Measurements from ENCODE around the gene HIRIP3.

Gene HIRIP3

DNA sequence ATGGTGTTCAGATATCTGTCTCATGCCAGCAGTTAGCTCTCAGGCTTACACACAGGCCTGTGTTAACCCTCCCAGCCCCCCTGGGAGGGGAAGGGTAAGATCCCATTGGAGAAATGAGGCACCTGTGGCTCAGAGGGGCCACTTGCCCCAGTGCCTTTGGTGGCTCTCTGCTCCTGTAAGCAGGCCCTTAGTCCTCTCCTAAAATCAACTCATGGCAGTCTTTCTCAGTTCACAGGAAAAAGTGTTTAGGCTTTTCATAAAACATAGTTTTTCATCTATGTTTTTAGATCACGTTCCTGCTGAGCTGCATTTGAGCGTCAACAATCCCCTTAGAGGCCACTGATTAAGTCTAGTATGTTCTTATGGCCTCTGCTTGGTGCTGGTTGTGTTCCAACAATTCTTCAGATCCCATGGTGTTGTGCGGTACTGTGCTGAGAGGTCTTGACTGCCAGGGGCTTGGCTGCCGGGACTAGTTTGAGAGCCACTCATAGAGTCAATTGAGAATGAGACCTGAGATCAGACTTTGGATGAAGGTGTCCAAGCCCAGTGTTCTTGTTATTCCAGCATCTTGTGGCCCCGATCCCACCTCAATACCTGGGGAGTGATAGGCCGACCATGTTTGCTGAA, 11.2 kb downstream of the HIRIP3 start:
- TF ChIP-seq FOXP2 (optimal IDR thresholded peaks at IDR 0.05; ENCODE audit: control extremely low read depth, extremely low read length, insufficient read depth) (no peak), POLR2AphosphoS5 (IDR thresholded peaks at IDR 0.05; ENCODE audit: borderline replicate concordance, low read depth, low read length) (no peak), EZH2 (IDR thresholded peaks at IDR 0.05) (no peak)
- H3K9me3 ChIP-seq (ENCODE audit: low read depth, low read length), result no peaks in the 10 kb centered on the region
- no peak overlapping the region for H3K27ac ChIP-seq
- peaks cover 84% of the 10 kb centered on the region for H3K36me3 ChIP-seq (ENCODE audit: insufficient read depth, low read length)
- no peak overlapping the region for H3K4me3 ChIP-seq
- DNase-seq (ENCODE audit: low read depth, low spot score), result no peak
- H3K9ac ChIP-seq (ENCODE audit: insufficient read length), result no peak overlapping the region

DNA sequence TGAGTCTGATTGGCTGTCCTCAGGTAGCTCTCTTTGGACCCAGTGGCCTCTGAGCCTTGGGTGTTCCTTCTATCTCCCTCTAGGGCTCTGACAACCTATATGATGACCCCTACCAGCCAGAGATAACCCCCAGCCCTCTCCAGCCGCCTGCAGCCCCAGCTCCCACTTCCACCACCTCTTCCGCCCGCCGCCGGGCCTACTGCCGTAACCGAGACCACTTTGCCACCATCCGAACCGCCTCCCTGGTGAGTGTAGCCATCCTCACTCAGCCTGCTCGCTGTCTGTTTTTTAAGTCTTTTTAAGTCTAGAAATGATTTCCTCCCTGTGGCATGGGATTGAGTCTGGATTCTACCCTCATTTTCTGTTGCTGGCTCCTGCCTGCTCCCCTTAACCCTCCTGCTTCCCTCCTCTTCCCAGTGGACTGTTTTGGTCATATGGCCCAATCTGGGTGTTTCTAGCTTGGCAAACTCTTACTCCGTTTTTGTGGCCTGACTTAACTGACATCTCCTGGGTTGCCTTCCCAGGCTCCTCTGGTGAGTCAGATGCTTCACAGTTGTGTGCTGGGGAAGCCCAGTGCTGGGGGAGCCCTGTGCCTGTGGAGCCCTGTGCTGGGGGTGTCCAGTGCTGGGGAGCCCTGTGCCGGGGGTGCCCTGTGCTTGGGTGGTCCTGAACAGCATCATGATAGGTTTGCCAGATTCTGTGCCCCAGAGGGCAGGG, 11.8 kb downstream of the HIRIP3 start:
- no peak overlapping the region for H3K27ac ChIP-seq
- H3K9ac ChIP-seq (ENCODE audit: insufficient read length), result no peak overlapping the region
- H3K9me3 ChIP-seq (ENCODE audit: low read depth, low read length), result no peaks in the 10 kb centered on the region
- no peak for TF ChIP-seq FOXP2 (optimal IDR thresholded peaks at IDR 0.05; ENCODE audit: control extremely low read depth, extremely low read length, insufficient read depth)
- TF ChIP-seq POLR2AphosphoS5 (IDR thresholded peaks at IDR 0.05; ENCODE audit: borderline replicate concordance, low read depth, low read length), result no peak
- no peak for TF ChIP-seq EZH2 (IDR thresholded peaks at IDR 0.05)
- peaks cover 87% of the 10 kb centered on the region for H3K36me3 ChIP-seq (ENCODE audit: insufficient read depth, low read length)
- no peak overlapping the region for H3K4me3 ChIP-seq
- DNase-seq (ENCODE audit: low read depth, low spot score), result no peak

DNA sequence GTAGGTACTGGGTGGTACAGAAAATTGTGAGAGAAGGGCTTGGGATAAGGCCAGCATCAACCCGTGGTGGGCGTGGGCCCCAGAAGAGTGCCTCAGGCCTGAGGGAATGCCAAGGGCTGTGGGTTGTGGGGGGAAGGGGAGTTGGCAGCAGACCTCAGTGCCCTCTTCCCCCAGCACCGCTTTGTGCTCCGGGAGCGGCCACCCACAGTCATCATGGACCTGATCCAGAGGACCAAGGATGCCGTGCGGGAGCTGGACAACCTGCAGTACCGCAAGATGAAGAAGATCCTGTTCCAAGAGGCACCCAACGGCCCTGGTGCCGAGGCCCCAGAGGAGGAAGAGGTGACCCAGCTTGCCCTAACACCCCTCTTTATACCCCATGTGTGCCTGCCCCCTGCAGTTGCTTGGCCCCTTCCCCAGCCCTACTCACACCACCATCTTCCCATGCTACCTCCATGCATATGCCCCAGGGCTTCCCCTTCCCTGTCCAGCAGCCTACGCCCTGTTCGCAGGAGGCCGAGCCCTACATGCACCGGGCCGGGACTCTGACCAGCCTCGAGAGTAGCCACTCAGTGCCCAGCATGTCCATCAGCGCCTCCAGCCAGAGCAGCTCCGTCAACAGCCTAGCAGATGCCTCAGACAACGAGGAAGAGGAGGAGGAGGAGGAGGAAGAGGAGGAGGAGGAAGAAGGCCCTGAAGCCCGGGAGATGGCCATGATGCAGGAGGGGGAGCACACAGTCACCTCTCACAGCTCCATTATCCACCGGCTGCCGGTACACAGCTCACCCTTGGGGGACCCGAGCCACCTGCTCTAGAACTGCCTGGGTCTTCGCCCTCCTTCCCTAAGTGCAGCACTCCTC, 12.6 kb downstream of the HIRIP3 start:
- no peak for TF ChIP-seq EZH2 (IDR thresholded peaks at IDR 0.05)
- TF ChIP-seq POLR2AphosphoS5 (IDR thresholded peaks at IDR 0.05; ENCODE audit: borderline replicate concordance, low read depth, low read length), result no peak
- no peak for TF ChIP-seq FOXP2 (optimal IDR thresholded peaks at IDR 0.05; ENCODE audit: control extremely low read depth, extremely low read length, insufficient read depth)
- H3K9me3 ChIP-seq (ENCODE audit: low read depth, low read length), result no peaks in the 10 kb centered on the region
- no peak overlapping the region for H3K4me3 ChIP-seq
- H3K9ac ChIP-seq (ENCODE audit: insufficient read length), result no peak overlapping the region
- DNase-seq (ENCODE audit: low read depth, low spot score), result no peak
- H3K36me3 ChIP-seq (ENCODE audit: insufficient read depth, low read length), result peaks cover 93% of the 10 kb centered on the region
- no peak overlapping the region for H3K27ac ChIP-seq

DNA sequence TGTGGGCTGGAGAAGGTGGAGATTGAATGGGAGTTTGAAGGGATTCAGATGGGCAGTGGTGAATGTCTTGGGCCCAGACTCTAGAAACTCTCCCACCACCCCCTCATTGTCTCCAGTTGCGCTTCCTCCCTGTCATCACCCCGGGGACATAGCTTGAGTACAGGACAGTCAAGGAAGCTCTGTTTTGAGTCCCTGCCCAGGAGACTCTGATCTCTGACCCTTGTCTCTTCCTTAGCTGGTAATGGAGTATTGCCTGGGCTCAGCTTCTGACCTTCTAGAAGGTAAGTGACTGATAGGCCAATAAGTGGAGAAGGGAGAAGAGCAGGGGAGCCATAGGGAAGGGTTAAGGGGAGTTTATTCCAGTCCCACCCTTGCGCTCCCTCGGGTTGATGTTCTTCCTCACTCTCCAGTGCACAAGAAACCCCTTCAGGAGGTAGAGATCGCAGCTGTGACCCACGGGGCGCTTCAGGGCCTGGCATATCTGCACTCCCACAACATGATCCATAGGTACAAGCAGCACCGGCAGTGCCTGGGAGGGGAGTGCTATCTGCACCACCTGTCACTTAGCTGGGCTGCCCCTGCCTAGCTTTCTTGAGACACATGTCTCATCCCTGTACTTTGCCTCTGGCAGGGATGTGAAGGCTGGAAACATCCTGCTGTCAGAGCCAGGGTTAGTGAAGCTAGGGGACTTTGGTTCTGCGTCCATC, 16.7 kb downstream of the HIRIP3 start:
- H3K27ac ChIP-seq, result no peak overlapping the region
- no peaks in the 10 kb centered on the region for H3K9me3 ChIP-seq (ENCODE audit: low read depth, low read length)
- no peak overlapping the region for H3K9ac ChIP-seq (ENCODE audit: insufficient read length)
- peaks cover 62% of the 10 kb centered on the region for H3K36me3 ChIP-seq (ENCODE audit: insufficient read depth, low read length)
- H3K4me3 ChIP-seq, result no peak overlapping the region
- DNase-seq (ENCODE audit: low read depth, low spot score), result no peak
- TF ChIP-seq EZH2 (IDR thresholded peaks at IDR 0.05) (no peak), POLR2AphosphoS5 (IDR thresholded peaks at IDR 0.05; ENCODE audit: borderline replicate concordance, low read depth, low read length) (no peak), FOXP2 (optimal IDR thresholded peaks at IDR 0.05; ENCODE audit: control extremely low read depth, extremely low read length, insufficient read depth) (no peak)

DNA sequence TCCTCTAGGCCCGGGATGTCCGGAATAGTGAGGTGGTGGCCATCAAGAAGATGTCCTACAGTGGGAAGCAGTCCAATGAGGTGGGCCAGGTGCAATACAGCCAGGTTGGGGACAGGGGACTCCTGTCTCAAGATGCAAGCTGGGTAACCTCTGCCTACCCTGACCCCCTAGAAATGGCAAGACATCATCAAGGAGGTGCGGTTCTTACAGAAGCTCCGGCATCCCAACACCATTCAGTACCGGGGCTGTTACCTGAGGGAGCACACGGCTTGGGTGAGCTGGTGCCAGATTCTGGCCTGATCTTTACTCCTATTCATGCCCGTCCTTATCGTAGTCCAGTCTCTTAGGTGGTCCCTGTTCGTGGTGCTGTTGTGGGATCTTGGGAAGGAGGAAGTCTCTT, 17.3 kb downstream of the HIRIP3 start:
- no peak overlapping the region for H3K9ac ChIP-seq (ENCODE audit: insufficient read length)
- no peak for DNase-seq (ENCODE audit: low read depth, low spot score)
- H3K4me3 ChIP-seq, result no peak overlapping the region
- no peak for TF ChIP-seq POLR2AphosphoS5 (IDR thresholded peaks at IDR 0.05; ENCODE audit: borderline replicate concordance, low read depth, low read length)
- no peak for TF ChIP-seq FOXP2 (optimal IDR thresholded peaks at IDR 0.05; ENCODE audit: control extremely low read depth, extremely low read length, insufficient read depth)
- no peak for TF ChIP-seq EZH2 (IDR thresholded peaks at IDR 0.05)
- H3K9me3 ChIP-seq (ENCODE audit: low read depth, low read length), result no peaks in the 10 kb centered on the region
- H3K36me3 ChIP-seq (ENCODE audit: insufficient read depth, low read length), result peaks cover 56% of the 10 kb centered on the region
- H3K27ac ChIP-seq, result no peak overlapping the region

DNA sequence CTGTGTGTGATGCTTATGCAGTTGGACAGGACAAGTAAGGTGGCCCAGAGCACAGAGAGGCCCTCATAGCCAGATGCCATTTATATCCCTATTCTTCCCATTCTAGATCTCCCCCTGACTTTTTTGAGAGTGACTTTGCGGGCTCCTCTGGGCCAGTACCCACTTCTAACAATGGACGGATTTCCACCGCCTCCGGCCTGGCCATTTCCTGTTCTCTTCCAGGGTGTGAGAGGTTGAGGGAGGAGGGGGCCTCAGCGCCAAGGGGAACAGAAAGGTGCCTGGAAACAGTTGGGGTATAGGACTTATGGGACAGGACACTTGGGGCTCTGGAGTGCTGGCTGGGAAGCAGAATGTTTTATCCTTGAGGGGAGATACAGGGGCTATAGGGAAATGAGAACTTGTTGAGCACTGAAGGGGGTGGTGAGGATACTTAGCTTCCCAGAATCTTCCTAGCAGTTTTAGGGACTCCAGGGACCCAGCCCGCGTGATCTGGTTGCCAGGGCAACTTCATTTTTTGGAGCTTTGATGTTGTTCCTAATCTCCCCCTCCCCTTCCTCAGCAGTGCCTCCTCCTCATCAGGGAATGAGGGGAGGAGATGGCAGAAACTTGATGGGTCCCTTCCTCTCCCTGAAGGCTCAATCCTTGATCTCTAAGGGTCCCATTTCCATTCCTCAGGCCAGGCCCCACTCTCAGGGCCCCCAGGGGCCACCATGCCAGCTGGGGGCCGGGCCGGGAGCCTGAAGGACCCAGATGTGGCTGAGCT, 18.2 kb downstream of the HIRIP3 start:
- Histone ChIP-seq H3K9ac (ENCODE audit: insufficient read length) (no peak overlapping the region), H3K27ac (no peak overlapping the region), H3K9me3 (ENCODE audit: low read depth, low read length) (no peaks in the 10 kb centered on the region), H3K36me3 (ENCODE audit: insufficient read depth, low read length) (peaks cover 56% of the 10 kb centered on the region), H3K4me3 (peak overlapping the region; percentile 87; the same call in 1 of the 2 replicates)
- TF ChIP-seq POLR2AphosphoS5 (IDR thresholded peaks at IDR 0.05; ENCODE audit: borderline replicate concordance, low read depth, low read length) (no peak), FOXP2 (optimal IDR thresholded peaks at IDR 0.05; ENCODE audit: control extremely low read depth, extremely low read length, insufficient read depth) (no peak), EZH2 (IDR thresholded peaks at IDR 0.05) (no peak)
- DNase-seq (ENCODE audit: low read depth, low spot score), result no peak

DNA sequence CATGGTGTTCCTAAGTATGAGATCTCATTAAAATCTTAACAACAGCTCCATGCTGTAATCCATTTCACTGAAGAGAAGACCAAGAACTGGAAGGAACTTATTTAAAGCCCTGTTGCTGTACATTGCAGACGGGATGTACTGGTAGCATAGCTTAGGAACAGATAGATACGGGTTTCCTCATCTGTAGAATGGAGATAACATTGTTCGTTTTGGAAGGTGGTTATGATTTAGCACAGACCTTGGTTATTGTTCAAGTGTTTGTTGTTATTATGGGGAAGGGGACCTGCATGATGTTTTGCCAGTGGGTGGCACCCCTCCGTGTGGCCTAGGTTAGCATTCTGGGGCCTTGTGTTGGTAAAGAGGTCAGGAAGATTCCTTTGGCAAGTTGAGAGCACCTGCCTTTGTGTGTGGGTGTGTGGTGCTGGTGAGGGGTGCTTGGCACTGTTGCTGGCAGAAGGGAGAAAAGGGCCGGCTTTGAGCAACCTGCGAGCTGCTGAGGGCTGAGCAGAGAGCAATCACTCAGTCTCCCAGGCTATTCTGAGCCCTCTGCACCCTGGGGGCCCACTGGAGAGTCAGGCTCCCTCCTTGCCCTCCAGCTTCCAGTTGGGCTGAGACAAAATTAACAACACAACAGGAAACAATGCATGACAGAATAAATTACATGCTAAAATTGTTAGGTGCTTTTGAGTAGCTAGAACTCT, 19.5 kb downstream of the HIRIP3 start:
- TF ChIP-seq EZH2 (IDR thresholded peaks at IDR 0.05) (no peak), FOXP2 (optimal IDR thresholded peaks at IDR 0.05; ENCODE audit: control extremely low read depth, extremely low read length, insufficient read depth) (no peak), POLR2AphosphoS5 (IDR thresholded peaks at IDR 0.05; ENCODE audit: borderline replicate concordance, low read depth, low read length) (no peak)
- no peaks in the 10 kb centered on the region for H3K9me3 ChIP-seq (ENCODE audit: low read depth, low read length)
- DNase-seq (ENCODE audit: low read depth, low spot score), result no peak
- peak overlapping the region; percentile 90 for H3K9ac ChIP-seq (ENCODE audit: insufficient read length)
- peak overlapping the region; percentile 9; the same call in 1 of the 2 replicates for H3K27ac ChIP-seq
- peaks cover 49% of the 10 kb centered on the region for H3K36me3 ChIP-seq (ENCODE audit: insufficient read depth, low read length)
- peak overlapping the region; percentile 87 for H3K4me3 ChIP-seq
